GM12873 (cell line): ENCODE data around the gene ARSA.

ENCODE experiments used
- CTCF ChIP-seq: IDR thresholded peaks from 2 replicates; pipeline ENCODE4 v1.5.1; 2012; ENCODE audit warnings: low read depth, mild to moderate bottlenecking, moderate library complexity, low read length, control low read depth; ENCODE audit not compliant: insufficient read depth; ENCODE audit errors: missing control alignments

ARSA gene

GRCh38 chr22:50600967-50601668 lies 26.8 kb downstream of the ARSA start:
- no peak for TF ChIP-seq CTCF

GRCh38 chr22:50600538-50600937 lies 27.4 kb downstream of the ARSA start, which contains the start of gene MAPK8IP2:
Gene MAPK8IP2, plus strand, starts transcription at chr22:50600793. Its CDS starts 26 bp downstream, at chr22:50600819.
- no peak for TF ChIP-seq CTCF

GRCh38 chr22:50599816-50600455 lies 28.0 kb downstream of the ARSA start:
- no peak for TF ChIP-seq CTCF

DNA sequence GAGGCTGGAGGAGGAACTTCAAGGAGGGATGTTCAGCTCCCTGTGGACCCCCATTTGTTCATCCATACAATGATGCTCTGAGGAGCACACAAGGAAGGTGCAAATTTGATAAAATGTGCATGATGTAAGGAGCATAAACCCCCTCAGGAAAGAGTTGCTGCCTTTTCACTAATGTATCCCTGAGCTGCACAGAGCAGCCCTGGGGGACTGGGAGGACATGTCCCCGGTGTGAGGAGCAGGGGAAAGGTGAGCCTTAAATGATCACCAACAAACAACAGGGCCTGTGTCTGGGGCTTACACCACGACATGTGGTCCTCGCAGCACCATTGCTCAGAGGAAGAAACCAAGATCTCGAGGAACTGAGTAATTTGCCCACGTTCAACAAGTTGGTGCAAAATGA lies 30.9 kb downstream of the ARSA start:
- TF ChIP-seq CTCF, result no peak

- no peak for TF ChIP-seq CTCF
These were observed 32.8 kb downstream of the ARSA start for GRCh38 chr22:50595189-50595588.

DNA sequence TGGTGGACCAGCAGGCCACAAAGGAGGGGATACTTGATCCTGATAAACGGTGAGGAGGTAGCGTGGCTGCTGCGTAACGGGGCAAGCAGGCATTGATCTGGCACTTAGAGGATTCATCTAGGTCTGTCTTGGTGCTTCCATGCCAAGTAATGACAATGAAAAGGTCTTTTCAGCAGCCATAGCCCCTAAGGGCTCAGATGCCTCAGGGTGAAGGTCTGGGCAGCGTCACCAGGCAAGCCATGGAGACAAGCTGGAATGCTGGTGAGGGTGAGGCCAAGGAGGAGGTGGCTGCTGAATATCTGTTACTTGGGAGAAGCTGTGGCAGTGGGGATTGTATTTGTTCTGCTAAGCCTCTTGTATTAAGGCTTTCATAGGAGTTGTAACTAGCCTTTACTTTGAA lies 40.5 kb downstream of the ARSA start:
- no peak for TF ChIP-seq CTCF

GRCh38 chr22:50586416-50586815 lies 41.5 kb downstream of the ARSA start:
- no peak for TF ChIP-seq CTCF
